Measurements from ENCODE around the gene GATA1. TPM values are rescaled to one million over a fixed set of nuclear protein-coding genes. Genes with fewer than 3 reads are reported as not detected.

The GATA1 gene
- total and polyA plus RNA-seq, 10 of the 15 experiments (the other 5 are each of a cell fraction or from before 2014, with no cell fraction given): 0.24 to 0.36 TPM; not detected in 8

GRCh38 chrX:48813644-48814043, 27.3 kb downstream of the GATA1 start:
- TF ChIP-seq BCLAF1 (IDR thresholded peaks at IDR 0.05) (no peak), CHD1 (IDR thresholded peaks at IDR 0.05; ENCODE audit: low read depth, low read length) (no peak), SMAD1 (IDR thresholded peaks at IDR 0.05; ENCODE audit: low read depth, partially characterized antibody) (no peak), DPF2 (IDR thresholded peaks at IDR 0.05) (no peak), SPI1 (IDR thresholded peaks at IDR 0.05; ENCODE audit: borderline replicate concordance, insufficient read depth, low read depth, low read length) (no peak), CBFB (IDR thresholded peaks at IDR 0.05; ENCODE audit: low read depth) (no peak)
- DNase-seq (ENCODE audit: low read depth, low spot score): no peak
- no peak for ATAC-seq
- SMC1A ChIA-PET (ENCODE audit: uncharacterized antibody, unreplicated experiment): no interaction called here
- Histone ChIP-seq H3K27ac (ENCODE audit: control insufficient read depth, insufficient read depth) (no peak overlapping the region), H3K79me2 (ENCODE audit: control insufficient read depth, insufficient read depth, low read length) (no peaks in the 10 kb centered on the region), H2AFZ (ENCODE audit: control insufficient read depth, low read depth, low read length) (no peak overlapping the region), H3K4me3 (no peak overlapping the region), H3K4me1 (ENCODE audit: control insufficient read depth, insufficient read depth, low read length) (no peaks in the 10 kb centered on the region), H3K27me3 (replicated peaks in 1 of 2; ENCODE audit: control insufficient read depth in 2 of 2, insufficient read depth in 2 of 2, low read length in 1 of 2) (no peaks in the 10 kb centered on the region), H4K20me1 (ENCODE audit: control insufficient read depth, insufficient read depth) (no peaks in the 10 kb centered on the region), H3K4me2 (ENCODE audit: control insufficient read depth, insufficient read depth) (no peak overlapping the region), H3K9ac (ENCODE audit: control insufficient read depth, insufficient read depth, low read length) (no peak overlapping the region), H3K36me3 (ENCODE audit: control insufficient read depth in 2 of 2, insufficient read depth in 2 of 2, low read length in 1 of 2) (no peaks in the 10 kb centered on the region), H3K9me3 (replicated peaks; ENCODE audit: control insufficient read depth, insufficient read depth, low read length) (no peaks in the 10 kb centered on the region)
- POLR2A ChIA-PET: no interaction called here
- in situ Hi-C loops (cut with MboI): no loop called here
- intact Hi-C loops (cut with micrococcal nuclease; ENCODE audit: unreplicated experiment): no loop called here
- CTCF ChIA-PET: interaction anchor here (1.2 kb wide), 1 partner anchor 133 kb away, joined by 3 read pairs; no protein-coding TSS in a partner anchor
- no peak for FAIRE-seq
- 90% methylated on average over 8 of the region's 8 CpGs for WGBS (ENCODE audit: insufficient coverage, insufficient replicate concordance, low lambda C conversion rate, missing lambda C conversion rate)
- BruUV-seq (replicated peaks): no TSS peak
- RAD21 ChIA-PET (ENCODE audit: unreplicated experiment): no interaction called here

Data from GM12878 (cell line).